ENCODE measurements around the gene PRKCZ.

Gene PRKCZ

DNA sequence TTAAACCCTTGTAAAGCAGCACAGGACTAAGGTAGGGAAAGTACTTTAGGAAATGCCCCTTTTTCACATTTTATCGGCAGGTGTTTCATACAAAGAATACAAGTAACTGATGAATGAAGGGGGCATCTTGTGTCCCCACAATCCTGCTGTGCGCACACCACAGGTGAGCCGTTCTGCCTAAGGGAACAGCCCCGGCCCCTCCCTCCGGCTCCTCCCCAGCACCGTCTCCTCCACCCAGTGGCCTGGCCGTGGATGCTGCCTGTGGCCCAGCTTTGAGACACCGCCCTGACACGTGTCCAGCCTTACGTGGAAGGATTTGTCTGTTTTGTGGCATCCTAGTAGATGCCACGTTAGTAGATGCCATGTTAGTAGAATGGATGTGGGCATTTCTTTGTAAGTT is 131.5 kb downstream of the PRKCZ start:
- DNase-seq: no peak

GRCh38 chr1:2182376-2182775 is 132.2 kb downstream of the PRKCZ start:
- DNase-seq: no peak

DNA sequence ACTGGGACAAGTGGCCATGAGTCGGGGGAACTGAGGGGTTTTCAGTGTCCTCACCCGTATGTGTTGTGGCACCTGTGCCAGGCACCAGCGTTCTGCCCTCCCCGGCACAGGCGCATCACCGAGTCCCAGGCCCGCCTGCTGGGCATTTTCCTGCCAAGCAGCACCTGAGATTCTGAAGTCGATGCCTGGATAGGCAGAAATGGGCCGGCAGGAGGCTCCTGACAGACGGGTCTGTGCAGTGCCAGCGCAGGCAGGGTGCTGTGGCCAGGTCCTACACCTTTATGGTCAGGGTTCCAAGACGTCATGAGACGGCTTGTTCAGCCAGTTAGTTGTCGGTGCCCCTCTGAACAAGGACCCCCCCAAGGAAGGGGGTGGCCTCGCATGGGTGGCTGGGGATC is 133.7 kb downstream of the PRKCZ start:
- no peak for DNase-seq

- no peak for DNase-seq
Measured at GRCh38 chr1:2184531-2184930, 134.3 kb downstream of the PRKCZ start.

GRCh38 chr1:2184934-2185333 is 134.7 kb downstream of the PRKCZ start:
- DNase-seq: no peak

DNA sequence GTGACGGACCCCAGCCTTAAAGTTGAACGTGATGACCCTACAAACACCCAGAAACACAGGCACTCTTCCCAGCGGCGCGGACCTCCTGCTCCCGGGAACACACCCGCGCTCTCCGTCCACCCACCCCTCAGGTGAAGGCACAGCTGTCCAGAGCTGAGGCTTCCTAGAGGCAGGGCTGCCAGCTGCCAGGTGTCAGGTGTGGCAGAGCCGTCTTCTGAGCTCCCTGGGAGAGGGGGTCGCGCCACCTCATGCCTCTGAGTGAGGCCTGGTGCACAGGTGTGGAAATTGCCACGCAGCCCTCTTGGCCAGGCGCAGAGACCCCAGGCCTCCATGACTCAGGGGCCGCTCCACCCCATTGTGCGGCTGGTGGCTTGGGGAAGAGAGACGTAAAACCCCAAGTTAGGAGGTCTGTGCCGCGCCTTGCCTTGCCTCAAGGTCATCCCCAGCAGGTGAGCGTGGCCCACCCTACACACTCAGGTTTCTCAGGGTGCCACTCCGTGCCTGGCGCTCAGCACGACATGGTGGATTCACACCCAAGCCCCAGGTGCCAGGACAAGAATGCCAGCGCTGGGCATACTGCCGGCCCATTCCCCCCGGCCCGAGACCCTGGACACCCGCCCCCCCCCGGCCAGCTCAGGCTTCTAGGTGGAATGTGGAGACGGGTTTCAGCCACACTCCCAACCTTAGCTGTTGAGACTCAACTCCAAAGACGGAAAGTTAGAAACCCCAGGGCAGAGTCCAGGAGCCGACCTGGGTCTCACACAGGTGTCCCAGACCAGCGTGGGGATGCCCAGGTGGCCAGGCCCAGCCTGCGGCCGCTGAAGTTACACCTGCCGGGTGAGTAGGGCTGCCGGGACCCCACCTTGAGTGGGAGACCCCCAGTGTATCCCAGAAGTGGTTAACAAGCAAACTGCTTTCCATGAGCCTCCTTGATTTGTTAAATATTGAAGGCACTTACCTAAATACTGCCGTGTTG is 136.0 kb downstream of the PRKCZ start:
- DNase-seq: no peak

GRCh38 chr1:2186901-2187300 is 136.7 kb downstream of the PRKCZ start:
- no peak for DNase-seq

- DNase-seq: no peak
Measured at GRCh38 chr1:2187619-2188018, 137.4 kb downstream of the PRKCZ start.

DNA sequence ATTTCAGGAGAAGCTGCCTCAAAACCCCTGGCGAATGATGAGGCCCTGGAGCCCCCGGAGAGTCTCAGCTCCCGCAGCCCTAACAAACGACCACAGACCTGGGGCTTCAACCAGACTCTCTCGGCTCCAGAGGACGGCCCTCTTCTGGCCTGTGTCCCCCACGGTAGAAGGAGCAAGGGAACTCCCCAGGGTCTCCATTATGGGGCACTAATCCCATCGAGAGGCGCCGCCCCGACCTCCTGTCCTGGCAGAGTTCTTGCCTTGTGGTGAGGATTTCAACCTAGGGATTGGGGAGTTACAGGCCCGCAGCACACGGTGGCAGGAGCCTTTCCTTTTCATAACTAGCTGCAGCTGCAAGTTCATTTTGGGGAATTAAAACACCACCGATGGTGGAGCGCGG is 138.1 kb downstream of the PRKCZ start:
- no peak for DNase-seq

GRCh38 chr1:2189459-2190425 is 139.5 kb downstream of the PRKCZ start:
- peak; percentile 96 for DNase-seq

DNA sequence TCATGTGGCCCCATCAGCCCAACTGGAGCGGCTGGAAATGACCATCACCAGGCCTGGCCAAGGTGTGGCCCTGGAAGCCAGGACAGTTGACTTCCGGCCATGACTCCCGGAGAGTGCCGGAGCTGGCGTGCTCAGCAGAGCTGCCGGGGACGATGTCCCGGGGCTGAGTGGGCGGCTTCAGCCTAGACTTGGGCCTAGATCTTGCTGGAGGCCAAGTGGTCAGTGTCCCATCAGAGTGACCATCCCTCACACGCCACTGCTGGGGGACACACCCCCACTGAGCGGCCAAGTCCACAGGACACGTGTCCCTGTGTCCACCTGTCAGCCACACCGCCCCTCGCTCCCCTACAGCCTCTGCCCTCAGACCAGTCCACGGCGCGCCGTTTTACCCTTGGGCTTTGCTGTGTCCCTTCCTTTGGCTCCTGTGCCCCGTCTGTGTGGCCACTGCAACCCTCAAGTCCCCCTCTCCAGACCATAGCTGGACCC is 140.3 kb downstream of the PRKCZ start:
- no peak for DNase-seq

DNA sequence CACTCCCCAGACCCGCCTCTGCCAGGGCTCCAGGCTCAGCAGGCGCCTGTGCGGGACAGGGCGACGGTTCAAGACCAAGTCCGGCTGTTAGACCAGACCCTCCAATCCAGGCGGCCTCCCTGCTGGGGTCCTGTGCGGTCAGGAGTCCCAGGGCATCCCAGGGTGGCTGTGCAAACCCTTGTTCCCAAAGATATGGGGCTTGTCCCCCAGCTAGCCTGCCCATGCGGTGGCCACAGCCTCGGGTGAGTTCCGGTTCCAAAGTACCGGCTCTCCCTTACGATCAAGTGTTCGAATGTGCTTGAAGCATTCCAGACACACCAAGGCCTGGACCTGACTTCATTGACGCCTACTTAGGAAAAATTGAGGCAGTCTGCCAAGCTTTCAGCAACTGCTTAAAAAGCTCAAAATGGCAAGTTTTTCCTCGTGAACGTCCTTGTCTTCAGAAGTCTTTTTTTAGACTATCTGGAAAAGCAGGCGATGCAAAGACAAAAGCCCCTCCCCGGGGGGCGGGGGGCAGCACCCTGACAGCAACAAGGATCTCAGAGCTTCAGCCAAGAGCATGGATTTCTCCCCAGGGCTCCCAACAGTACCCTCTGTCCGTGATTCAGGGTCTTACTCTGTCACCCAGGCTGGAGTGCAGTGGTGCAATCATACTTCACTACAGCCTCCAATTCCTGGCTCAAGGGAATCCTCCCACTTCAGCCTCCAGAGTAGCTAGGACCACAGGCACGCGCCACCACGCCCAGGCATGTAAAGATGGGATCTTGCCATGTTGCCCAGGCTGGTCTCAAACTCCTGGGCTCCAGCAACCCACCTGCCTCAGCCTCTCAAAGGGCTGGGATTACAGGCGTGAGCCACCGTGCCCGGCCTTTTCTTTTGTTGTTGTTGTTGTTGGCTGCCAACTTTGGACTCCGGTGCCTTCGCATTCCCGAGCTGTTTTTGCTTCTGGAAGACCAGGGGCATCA is 142.1 kb downstream of the PRKCZ start:
- DNase-seq: no peak

DNA sequence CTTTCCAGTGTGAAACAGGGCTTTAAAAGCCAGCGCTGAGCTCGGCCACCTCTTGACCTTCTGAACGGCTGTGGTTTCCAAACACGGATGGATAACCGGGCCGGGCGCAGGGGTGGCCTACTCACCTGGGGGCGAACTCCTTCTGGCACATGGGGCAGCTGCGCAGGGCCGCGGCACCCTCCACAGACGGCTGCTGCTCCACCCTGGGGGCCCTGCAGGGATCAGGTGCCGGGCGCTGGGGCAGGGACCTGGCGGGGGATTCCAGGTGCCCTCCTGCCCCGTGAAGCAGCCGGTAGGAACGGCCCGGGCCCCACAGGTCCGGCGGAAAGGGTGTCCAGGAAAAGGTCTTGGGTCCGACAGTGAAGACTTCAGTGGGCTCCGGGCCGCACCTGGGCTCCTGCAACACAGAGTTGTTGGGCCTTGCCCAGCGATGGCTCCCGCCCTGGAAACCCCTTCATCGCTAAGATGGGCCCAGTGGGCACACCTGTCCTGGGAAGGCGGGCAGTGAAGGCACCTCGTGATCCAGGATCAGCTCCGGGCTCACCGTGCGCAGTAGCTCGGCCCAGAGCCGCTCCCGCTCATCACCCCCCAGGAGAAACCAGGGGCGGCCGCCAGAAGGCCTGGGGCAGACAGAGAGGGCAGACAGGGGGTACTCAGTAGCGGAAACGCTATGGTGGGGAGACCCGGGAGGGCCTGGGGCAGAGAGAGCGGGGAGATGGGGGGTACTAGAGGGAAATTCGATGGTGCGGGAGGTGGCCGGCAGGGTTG is 143.5 kb downstream of the PRKCZ start:
- DNase-seq: no peak

- DNase-seq: peak; percentile 83
Measured at GRCh38 chr1:2194319-2194897, 144.2 kb downstream of the PRKCZ start, which contains the start of gene FAAP20. Gene FAAP20 (minus strand): TSS chr1:2194772. CDS start chr1:2194749, 23 bp downstream.

GRCh38 chr1:2194898-2195673 is 144.9 kb downstream of the PRKCZ start:
- peak; percentile 94 for DNase-seq

DNA sequence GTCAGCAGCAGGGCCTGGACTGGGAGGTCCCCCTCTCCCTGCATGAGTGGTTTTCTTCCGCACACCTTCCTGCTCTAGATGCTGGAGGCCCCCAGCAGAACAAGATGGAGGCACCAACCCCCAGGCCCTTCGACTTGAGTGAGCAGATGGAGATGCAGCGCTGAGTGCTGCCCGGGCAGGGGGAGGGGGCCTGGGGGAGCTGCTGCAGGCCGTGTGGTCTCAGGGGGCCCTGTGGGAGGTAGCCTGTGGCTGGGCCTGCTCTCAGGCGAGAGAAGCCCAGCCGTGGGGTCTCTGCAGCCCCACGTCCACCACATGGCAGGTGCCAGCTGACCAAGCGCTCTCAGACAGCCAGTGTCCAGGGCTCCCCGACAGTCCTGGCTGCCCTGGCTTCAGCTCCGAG is 145.6 kb downstream of the PRKCZ start:
- no peak for DNase-seq

DNA sequence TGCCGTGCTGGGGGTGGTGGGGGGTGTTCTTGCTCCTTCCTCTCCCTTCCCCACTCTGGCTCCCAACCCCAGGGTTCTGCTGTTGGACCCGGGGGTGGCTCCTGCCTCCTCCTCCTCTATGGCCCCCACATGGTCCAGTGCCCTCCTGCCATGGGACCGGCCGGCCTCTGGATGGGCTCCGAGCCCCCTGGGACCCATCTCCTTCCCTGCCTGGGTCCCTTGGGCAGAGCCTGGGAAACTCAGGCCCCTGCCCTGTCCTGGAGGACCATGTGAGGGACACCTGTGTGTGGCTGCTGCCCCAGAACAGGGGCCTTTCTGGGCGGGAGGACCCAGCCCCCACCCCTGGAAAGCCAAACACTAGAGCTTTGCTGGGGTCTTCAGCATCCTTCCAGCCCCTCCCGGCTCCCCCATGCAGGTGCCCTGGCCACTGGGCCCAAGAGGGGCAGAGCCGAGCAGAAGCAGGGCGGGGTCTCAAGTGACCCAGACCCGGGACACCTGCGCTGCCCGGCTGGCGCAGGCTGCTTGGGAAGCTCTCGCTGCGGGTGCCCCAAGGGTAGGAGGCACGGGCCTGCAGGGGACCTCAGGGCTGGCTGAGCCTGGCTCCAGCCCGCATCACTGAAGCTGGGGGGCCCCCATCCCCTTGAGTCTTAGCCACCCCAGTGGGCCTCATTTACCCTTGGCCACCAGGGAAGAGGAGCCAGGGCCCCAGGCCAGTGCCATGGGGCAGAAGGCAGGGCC is 146.9 kb downstream of the PRKCZ start:
- no peak for DNase-seq

- no peak for DNase-seq
Measured at GRCh38 chr1:2197707-2198165, 147.5 kb downstream of the PRKCZ start.

- DNase-seq: no peak
Measured at GRCh38 chr1:2198571-2198970, 148.4 kb downstream of the PRKCZ start.

All from hematopoietic multipotent progenitor cell treated with erythropoietin and hydrocortisone succinate and interleukin-3 and kit ligand, for 4 days (in vitro differentiated cells).